HCT116 (cell line): ENCODE results near the gene RIPOR2. TPM values are rescaled to one million over a fixed set of nuclear protein-coding genes. Genes with fewer than 3 reads are reported as not detected.

ENCODE experiments used
- ATAC-seq: fragments of 200-7000 bp; cut with Tn5 transposase; 2 replicates; pipeline ENCODE4 v1.9.1; 2020; ENCODE audit warnings: mild to moderate bottlenecking, moderate library complexity
- BruUV-seq: library from RNA; stranded (reverse); fragments of 400-500 nt; replicated peaks from 2 replicates; lab custom pipeline; 2021; lab: Mats Ljungman, UMichigan
- CTCF ChIA-PET: fragments of 300-600 bp; sonication (Branson Sonifier 250); formaldehyde crosslinking; loops from one replicate; lab custom pipeline; 2021; ENCODE audit warnings: antibody characterized with exemption; lab: Charles Lee
- POLR2A ChIA-PET: fragments of 300-600, 350-600 bp; sonication (Branson Sonifier 250); formaldehyde crosslinking; loops from one replicate; lab custom pipeline; 2021; ENCODE audit warnings: antibody characterized with exemption; lab: Charles Lee
- RAD21 ChIA-PET, 2 experiments: fragments of 300-600 bp; sonication (Branson Sonifier 250); formaldehyde crosslinking; loops; one replicate each; lab custom pipeline; 2023; ENCODE audit warnings: low total read pairs in 2 of 2; ENCODE audit not compliant: uncharacterized antibody in 2 of 2, unreplicated experiment in 2 of 2, low non-redundant PET in 1 of 2; lab: Charles Lee
- DNase-seq: peaks from one replicate; pipeline ENCODE4 v3.0.0-alpha.2; 2010; ENCODE audit warnings: low read depth, low spot score
- H2AFZ ChIP-seq: fragments of 200-600 bp; shearing (Covaris generic), sonication (generic); 2 replicates; pipeline ENCODE4 v1.6.1; 2017; ENCODE audit warnings: low read depth, mixed run types, mixed read lengths, antibody characterized with exemption, low read length; ENCODE audit not compliant: poor library complexity, severe bottlenecking
- H3K27ac ChIP-seq: 2 replicates; pipeline ENCODE4 v1.5.1; 2012; ENCODE audit warnings: low read depth, low read length
- H3K27me3 ChIP-seq: fragments of 200-600 bp; sonication (generic); 2 replicates; pipeline ENCODE4 v1.6.1; 2016; ENCODE audit warnings: mixed run types, low read length, mixed read lengths; ENCODE audit not compliant: insufficient read depth
- H3K36me3 ChIP-seq, 2 experiments: fragments of 200-500 bp in 1 of 2; fragments of 200-600 bp in 1 of 2; sonication (Bioruptor generic) in 1 of 2; sonication (generic) in 1 of 2; 2 replicates each; pipeline versions ENCODE4 v1.5.1 to v1.6.1; 2014 to 2016; ENCODE audit warnings: low read length in 2 of 2, inconsistent platforms in 1 of 2, mixed read lengths in 1 of 2, mixed run types in 1 of 2; ENCODE audit not compliant: insufficient read depth in 2 of 2, control insufficient read depth in 1 of 2
- H3K4me1 ChIP-seq, 2 experiments: fragments of 200-600 bp in 1 of 2; sonication (generic) in 1 of 2; 2 replicates each; pipeline versions ENCODE4 v1.5.1 to v1.6.1; 2012 to 2017; ENCODE audit warnings: low read length in 2 of 2, inconsistent platforms in 1 of 2, mild to moderate bottlenecking in 1 of 2, mixed read lengths in 1 of 2, mixed run types in 1 of 2, moderate library complexity in 1 of 2; ENCODE audit not compliant: insufficient read depth in 2 of 2, control insufficient read depth in 1 of 2
- H3K4me2 ChIP-seq: fragments of 200-600 bp; sonication (generic); 2 replicates; pipeline ENCODE4 v1.6.1; 2017; ENCODE audit warnings: mixed run types, low read length, mixed read lengths
- H3K4me3 ChIP-seq, 2 experiments: fragments of 200-600 bp in 1 of 2; sonication (generic) in 1 of 2; replicated peaks in 1 of 2; 2 replicates each; pipeline ENCODE4 v1.5.1; 2011 to 2016; ENCODE audit warnings: low read length in 2 of 2, control low read depth in 1 of 2, low read depth in 1 of 2, mild to moderate bottlenecking in 1 of 2, mixed read lengths in 1 of 2, mixed run types in 1 of 2
- H3K79me2 ChIP-seq: fragments of 200-600 bp; sonication (generic); 2 replicates; pipeline ENCODE4 v1.6.1; 2017; ENCODE audit warnings: mild to moderate bottlenecking, mixed run types, low read length, moderate library complexity, mixed read lengths; ENCODE audit not compliant: insufficient read depth
- H3K9ac ChIP-seq: fragments of 200-600 bp; sonication (generic); 2 replicates; pipeline ENCODE4 v1.6.1; 2016; ENCODE audit warnings: low read length, mixed read lengths
- H3K9me2 ChIP-seq: fragments of 200-600 bp; sonication (generic), shearing (Covaris generic); 2 replicates; pipeline ENCODE4 v1.6.1; 2017; ENCODE audit warnings: mixed run types, mild to moderate bottlenecking, moderate library complexity; ENCODE audit not compliant: insufficient read depth
- H3K9me3 ChIP-seq, 2 experiments: fragments of 200-500 bp in 1 of 2; fragments of 200-600 bp in 1 of 2; sonication (Bioruptor generic) in 1 of 2; sonication (generic) in 1 of 2; 2 replicates each; pipeline ENCODE4 v1.6.1; 2014 to 2017; ENCODE audit warnings: low read length in 2 of 2, mixed read lengths in 2 of 2, inconsistent platforms in 1 of 2, low read depth in 1 of 2, mild to moderate bottlenecking in 1 of 2, mixed run types in 1 of 2, moderate library complexity in 1 of 2; ENCODE audit not compliant: control insufficient read depth in 1 of 2, insufficient read depth in 1 of 2
- H4K20me1 ChIP-seq: fragments of 200-600 bp; sonication (generic), shearing (Covaris generic); 2 replicates; pipeline ENCODE4 v1.6.1; 2017; ENCODE audit warnings: mixed run types, mild to moderate bottlenecking, moderate library complexity; ENCODE audit not compliant: insufficient read depth
- CBX3 ChIP-seq: IDR thresholded peaks from 2 replicates; pipeline ENCODE4 v1.6.1; 2012; ENCODE audit warnings: low read depth
- CEBPB ChIP-seq: IDR thresholded peaks from 2 replicates; pipeline ENCODE4 v1.6.1; 2012; ENCODE audit warnings: low read depth
- CTCF ChIP-seq, 3 experiments: fragments of 200-600 bp in 1 of 3; sonication (generic) in 1 of 3; IDR thresholded peaks in 2 of 3; conservative IDR thresholded peaks in 1 of 3; 2 replicates each; pipeline ENCODE4 v1.5.1; 2012 to 2017; ENCODE audit warnings: low read depth in 2 of 3, low read length in 2 of 3, antibody characterized with exemption in 1 of 3, borderline replicate concordance in 1 of 3, control low read depth in 1 of 3, mild to moderate bottlenecking in 1 of 3, mixed read lengths in 1 of 3, mixed run types in 1 of 3, moderate library complexity in 1 of 3; ENCODE audit not compliant: insufficient read depth in 1 of 3
- ELF1 ChIP-seq: IDR thresholded peaks from 2 replicates; pipeline ENCODE4 v1.6.1; 2012; ENCODE audit warnings: low read depth, borderline replicate concordance
- EZH2phosphoT487 ChIP-seq: fragments of 200-600 bp; IDR thresholded peaks from 2 replicates; pipeline ENCODE4 v1.6.1; 2018; ENCODE audit warnings: antibody characterized with exemption, borderline replicate concordance
- RAD21 ChIP-seq: IDR thresholded peaks from 2 replicates; pipeline ENCODE4 v1.6.1; 2012; ENCODE audit warnings: low read depth, mild to moderate bottlenecking
- YY1 ChIP-seq: IDR thresholded peaks from 2 replicates; pipeline ENCODE4 v1.6.1; 2011; ENCODE audit warnings: low read length, low read depth, moderate library complexity, mild to moderate bottlenecking; ENCODE audit not compliant: insufficient replicate concordance; ENCODE audit errors: extremely low read depth
- intact Hi-C: fragments of 100-400 bp; cut with micrococcal nuclease; formaldehyde crosslinking; loops from 2 replicates; pipeline ENCODE4 v1.10.0; 2022
- total RNA-seq: library from RNA; stranded (reverse); gene quantifications from one replicate; pipeline ENCODE4 v1.2.1, GENCODE V29; 2021; ENCODE audit not compliant: unreplicated experiment

The RIPOR2 gene
- total RNA-seq, 1 experiment from 2014 or later, result 0.44 TPM

- peak; percentile 57 for DNase-seq
- Histone ChIP-seq H3K79me2 (no peaks in the 10 kb centered on the region), H3K9ac (no peak overlapping the region), H3K9me3 (no peaks in the 10 kb centered on the region), H3K36me3 (no peaks in the 10 kb centered on the region), H3K4me2 (peak overlapping the region; percentile 19; the same call in 1 of the 2 replicates), H4K20me1 (no peaks in the 10 kb centered on the region), H2AFZ (no peak overlapping the region), H3K9me2 (no peaks in the 10 kb centered on the region), H3K4me1 (no peaks in the 10 kb centered on the region; a peak in 1 of 4 replicates), H3K27ac (no peak overlapping the region), H3K27me3 (peaks cover 8% of the 10 kb centered on the region; the same call in 1 of the 2 replicates), H3K4me3 (no peak overlapping the region)
- intact Hi-C loops, result no loop called here
- ChIA-PET RAD21 (no interaction called here), CTCF (interaction anchor here (0.7 to 1.6 kb wide), 13 partner anchors 8 to 84 kb away, joined by 3 to 8 read pairs (median 4); no protein-coding TSS in a partner anchor), POLR2A (no interaction called here)
- ATAC-seq, result peak; percentile 99
- TF ChIP-seq RAD21 (peak; percentile 38; the same call in 1 of the 2 replicates), CEBPB (no peak), CBX3 (peak; percentile 51; the same call in 1 of the 2 replicates), EZH2phosphoT487 (no peak), YY1 (no peak), ELF1 (no peak), CTCF (IDR thresholded peaks at IDR 0.05 in 2 of 3, conservative IDR thresholded peaks at IDR 0.05 in 1 of 3; ENCODE audit: borderline replicate concordance in 1 of 3, insufficient read depth in 1 of 3, low read depth in 2 of 3, low read length in 2 of 3) (peak; percentile 45 to 89 (median 86); a peak in 5 of 6 replicates)
- no TSS peak for BruUV-seq
Measured at GRCh38 chr6:24933868-24934401, 1.8 kb downstream of the RIPOR2 start.
